Stimulated activated CD8-positive, alpha-beta memory T cell treated with anti-CD3 and anti-CD28 coated beads, Interleukin-4, amount 100 ng/mL, for 4 hours (primary cell): ENCODE results near the gene SEC22C.

ENCODE experiments used
- DNase-seq, 2 donors: peaks; one replicate each; pipeline ENCODE4 v3.0.0-alpha.2; 2020; ENCODE audit warnings: low read depth in 2 of 2, low spot score in 1 of 2

Gene SEC22C

DNA sequence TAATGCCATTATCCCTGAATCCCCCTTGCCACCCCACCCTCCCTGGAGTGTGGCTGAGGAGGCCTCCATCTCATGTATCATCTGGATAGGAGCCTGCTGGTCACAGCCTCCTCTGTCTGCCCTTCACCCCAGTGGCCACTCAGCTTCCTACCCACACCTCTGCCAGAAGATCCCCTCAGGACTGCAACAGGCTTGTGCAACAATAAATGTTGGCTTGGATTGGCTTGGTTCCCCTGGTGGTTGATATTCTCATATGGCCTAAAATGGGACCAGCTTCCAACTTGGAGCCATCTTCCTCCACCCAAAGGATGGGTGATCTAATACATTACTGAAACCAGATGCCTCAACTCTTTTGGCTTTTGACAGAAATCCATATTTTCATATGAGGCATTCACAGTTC is 44.4 kb downstream of the SEC22C start:
- DNase-seq, result no peak

DNA sequence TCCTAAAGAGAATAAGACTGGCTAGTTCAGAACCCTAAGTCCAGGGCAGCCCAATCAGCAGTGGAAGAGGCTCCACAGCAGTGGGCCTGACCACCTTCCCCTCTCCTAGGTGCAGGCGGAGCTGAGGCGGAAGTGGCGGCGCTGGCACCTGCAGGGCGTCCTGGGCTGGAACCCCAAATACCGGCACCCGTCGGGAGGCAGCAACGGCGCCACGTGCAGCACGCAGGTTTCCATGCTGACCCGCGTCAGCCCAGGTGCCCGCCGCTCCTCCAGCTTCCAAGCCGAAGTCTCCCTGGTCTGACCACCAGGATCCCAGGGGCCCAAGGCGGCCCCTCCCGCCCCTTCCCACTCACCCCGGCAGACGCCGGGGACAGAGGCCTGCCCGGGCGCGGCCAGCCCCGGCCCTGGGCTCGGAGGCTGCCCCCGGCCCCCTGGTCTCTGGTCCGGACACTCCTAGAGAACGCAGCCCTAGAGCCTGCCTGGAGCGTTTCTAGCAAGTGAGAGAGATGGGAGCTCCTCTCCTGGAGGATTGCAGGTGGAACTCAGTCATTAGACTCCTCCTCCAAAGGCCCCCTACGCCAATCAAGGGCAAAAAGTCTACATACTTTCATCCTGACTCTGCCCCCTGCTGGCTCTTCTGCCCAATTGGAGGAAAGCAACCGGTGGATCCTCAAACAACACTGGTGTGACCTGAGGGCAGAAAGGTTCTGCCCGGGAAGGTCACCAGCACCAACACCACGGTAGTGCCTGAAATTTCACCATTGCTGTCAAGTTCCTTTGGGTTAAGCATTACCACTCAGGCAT is 45.6 kb downstream of the SEC22C start:
- DNase-seq, result no peak

- DNase-seq, result no peak
These were observed 48.4 kb downstream of the SEC22C start for GRCh38 chr3:42533161-42533897.

DNA sequence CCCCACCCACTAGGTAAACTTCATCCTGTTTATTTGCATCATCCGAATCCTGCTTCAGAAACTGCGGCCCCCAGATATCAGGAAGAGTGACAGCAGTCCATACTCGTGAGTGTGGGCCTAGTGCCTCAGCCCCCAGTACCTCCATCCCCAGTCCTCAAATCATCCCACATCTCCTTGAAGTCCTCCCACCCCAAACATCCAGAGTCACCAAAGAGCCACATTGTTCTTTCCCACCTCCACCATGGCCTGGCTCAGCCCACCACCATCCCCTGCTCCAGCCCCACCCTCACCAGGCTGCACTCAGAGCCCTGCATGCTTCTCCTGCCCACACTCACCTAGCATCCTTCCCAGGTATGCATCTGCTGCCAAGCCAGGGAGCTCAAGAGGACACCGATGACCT is 49.5 kb downstream of the SEC22C start:
- no peak for DNase-seq

GRCh38 chr3:42531470-42531869 is 50.3 kb downstream of the SEC22C start:
- DNase-seq, result no peak

- no peak for DNase-seq
These were observed 51.7 kb downstream of the SEC22C start for GRCh38 chr3:42530073-42530472.

DNA sequence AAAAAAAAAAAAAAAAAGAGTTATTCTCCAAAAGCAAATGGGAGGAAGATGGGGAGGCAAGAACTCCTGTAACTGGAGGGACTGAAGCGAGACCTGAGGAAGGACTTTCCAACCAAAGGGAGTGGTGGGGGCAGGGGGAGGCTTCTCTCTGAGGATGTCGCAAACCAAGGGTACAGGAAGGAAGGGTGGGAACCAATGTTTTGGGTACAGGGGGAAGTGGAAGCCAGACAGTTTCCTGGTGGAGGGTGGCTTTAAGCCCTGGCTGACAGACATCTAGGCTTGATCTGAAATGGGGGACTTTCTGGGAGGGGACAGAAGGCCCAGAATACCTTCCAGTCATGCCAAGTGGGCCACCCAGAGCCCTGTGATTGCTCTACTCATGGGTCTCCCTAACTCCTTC is 52.3 kb downstream of the SEC22C start:
- DNase-seq, result no peak

- DNase-seq, result no peak
These were observed 54.3 kb downstream of the SEC22C start for GRCh38 chr3:42527368-42527917.

GRCh38 chr3:42526616-42527367 is 55.0 kb downstream of the SEC22C start:
- DNase-seq, result peak in 1 of 2 donors; percentile 18

DNA sequence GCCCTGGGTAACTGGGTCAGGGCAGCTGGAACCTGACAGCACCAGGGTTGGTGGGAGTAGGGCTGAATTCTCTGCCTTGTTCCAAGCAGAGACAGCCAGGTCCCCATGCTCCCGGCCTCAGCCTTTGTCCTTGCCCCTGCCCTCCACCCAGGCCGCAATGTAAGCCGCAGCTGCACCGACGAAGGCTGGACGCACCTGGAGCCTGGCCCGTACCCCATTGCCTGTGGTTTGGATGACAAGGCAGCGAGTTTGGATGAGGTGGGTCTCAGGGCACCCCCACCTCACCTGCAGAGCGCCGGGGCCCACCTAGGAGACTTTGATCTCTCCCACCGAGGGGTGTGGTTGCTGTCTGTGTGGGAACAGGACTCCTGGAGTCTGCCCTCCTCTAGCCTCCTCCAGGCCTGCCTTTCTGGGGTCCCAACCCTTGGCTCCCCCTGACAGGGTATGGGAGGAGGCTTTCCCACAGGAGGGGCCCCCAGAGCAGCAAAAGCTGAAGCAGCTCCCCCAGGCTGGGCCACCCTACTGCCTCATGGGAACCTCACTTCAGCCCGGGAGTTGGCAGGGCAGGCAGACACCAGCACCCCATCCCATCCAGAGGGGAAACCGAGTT is 55.9 kb downstream of the SEC22C start:
- DNase-seq, result no peak

- no peak for DNase-seq
These were observed 56.6 kb downstream of the SEC22C start for GRCh38 chr3:42525212-42525611.

DNA sequence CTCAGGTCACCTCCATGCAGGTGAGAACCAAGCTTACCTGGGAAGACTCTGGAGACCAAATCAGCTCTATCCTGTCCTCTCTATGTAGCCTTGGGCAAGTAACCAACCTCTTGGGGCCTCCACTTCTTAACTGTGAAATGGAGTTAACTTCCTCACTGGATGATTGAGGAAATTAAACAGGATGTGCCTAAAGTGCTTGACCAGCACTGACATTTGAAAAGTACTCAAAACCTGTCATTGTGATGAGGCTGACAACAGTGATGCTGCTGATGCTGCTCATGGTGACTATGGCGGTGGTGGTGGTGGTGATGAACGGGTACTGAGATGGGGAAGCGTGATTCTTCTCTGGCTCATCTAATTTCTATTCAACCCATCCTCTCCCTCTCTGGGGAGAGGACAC is 57.0 kb downstream of the SEC22C start:
- no peak for DNase-seq

- DNase-seq, result no peak
These were observed 60.9 kb downstream of the SEC22C start for GRCh38 chr3:42520906-42521305.

- no peak for DNase-seq
These were observed 61.4 kb downstream of the SEC22C start for GRCh38 chr3:42520336-42520735.

- no peak for DNase-seq
These were observed 62.2 kb downstream of the SEC22C start for GRCh38 chr3:42519568-42519962.

GRCh38 chr3:42518800-42519567 is 62.8 kb downstream of the SEC22C start:
- no peak for DNase-seq

- no peak for DNase-seq
These were observed 64.7 kb downstream of the SEC22C start for GRCh38 chr3:42517117-42517516.

- no peak for DNase-seq
These were observed 65.3 kb downstream of the SEC22C start for GRCh38 chr3:42516443-42516842.

DNA sequence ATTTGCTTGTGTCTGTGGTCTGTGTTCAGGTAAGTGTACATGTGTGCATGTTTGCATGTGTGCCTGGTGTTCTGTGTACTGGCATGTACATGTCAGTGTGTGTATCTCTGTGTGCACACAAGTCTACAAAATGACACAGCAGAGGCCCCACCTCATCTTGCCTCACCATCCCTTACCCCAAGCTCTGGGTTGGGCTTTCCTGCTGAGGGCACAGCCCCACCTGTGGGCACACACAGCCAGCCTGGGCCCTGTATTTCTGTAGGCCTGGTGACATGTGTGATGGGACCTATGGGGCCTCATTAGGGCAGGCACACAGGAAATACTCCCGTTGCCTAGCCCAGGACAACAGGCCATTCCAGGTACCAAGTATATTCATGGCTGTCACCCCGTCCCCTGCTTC is 65.8 kb downstream of the SEC22C start:
- DNase-seq, result no peak

GRCh38 chr3:42515391-42515916 is 66.3 kb downstream of the SEC22C start:
- DNase-seq, result no peak
